HepG2 (cell line): ENCODE data around the gene LRRC32. TPM values are rescaled to one million over a fixed set of nuclear protein-coding genes. Genes with fewer than 3 reads are reported as not detected.

Experiments
- ATAC-seq: fragments of 200-7000 bp; cut with Tn5 transposase; 3 replicates; pipeline ENCODE4 v1.9.1; 2020; ENCODE audit warnings: mild to moderate bottlenecking, moderate library complexity
- BruUV-seq: library from RNA; stranded (reverse); fragments of 400-500 nt; replicated peaks from 2 replicates; lab custom pipeline; 2021; lab: Mats Ljungman, UMichigan
- CTCF ChIA-PET: fragments of 300-600 bp; formaldehyde crosslinking; extraction: SDS; loops from one replicate; lab custom pipeline; 2021; ENCODE audit warnings: low total read pairs, inconsistent platforms, low intra/inter-chr PET ratio; lab: Yijun Ruan, JAX
- POLR2A ChIA-PET: fragments of 350-600 bp; sonication (Branson Sonifier 250); formaldehyde crosslinking; loops from one replicate; lab custom pipeline; 2020; ENCODE audit warnings: antibody characterized with exemption, inconsistent platforms; lab: Yijun Ruan, JAX
- DNase-seq: peaks from one replicate; pipeline ENCODE4 v3.0.0-alpha.2; 2015; ENCODE audit warnings: low spot score
- FAIRE-seq: peaks from 3 replicates; lab custom pipeline; 2011; peaks lifted over from hg19 to GRCh38; lab: Jason Lieb, UNC
- H2AFZ ChIP-seq: one replicate; pipeline ENCODE4 v1.6.1; 2011; ENCODE audit warnings: low read length, inconsistent platforms
- H3K27ac ChIP-seq: fragments of 300-600 bp; 3 replicates; pipeline ENCODE4 v1.8.0; 2011; ENCODE audit warnings: mixed run types, mild to moderate bottlenecking, mixed read lengths, low read length, inconsistent platforms; ENCODE audit not compliant: insufficient read depth; ENCODE audit errors: extremely low read length
- H3K27me3 ChIP-seq, 2 experiments: fragments of 200-600 bp in 1 of 2; 2 replicates in 1 of 2; 3 replicates in 1 of 2; pipeline versions ENCODE4 v1.6.0 to v1.8.0; 2011; ENCODE audit warnings: low read length in 2 of 2, mild to moderate bottlenecking in 2 of 2, moderate library complexity in 2 of 2, inconsistent platforms in 1 of 2; ENCODE audit not compliant: insufficient read depth in 2 of 2, control insufficient read depth in 1 of 2
- H3K36me3 ChIP-seq, 2 experiments: fragments of 200-600 bp in 1 of 2; replicated peaks in 1 of 2; 2 replicates in 1 of 2; 3 replicates in 1 of 2; pipeline versions ENCODE4 v1.5.1 to v1.8.0; 2011; ENCODE audit warnings: low read length in 2 of 2, inconsistent platforms in 1 of 2; ENCODE audit not compliant: insufficient read depth in 2 of 2, control insufficient read depth in 1 of 2
- H3K4me1 ChIP-seq: 2 replicates; pipeline ENCODE4 v1.5.1; 2012; ENCODE audit warnings: low read length, inconsistent platforms; ENCODE audit not compliant: insufficient read depth
- H3K4me2 ChIP-seq: 2 replicates; pipeline ENCODE4 v1.6.0; 2011; ENCODE audit warnings: low read depth, low read length, inconsistent platforms
- H3K4me3 ChIP-seq, 3 experiments: fragments of 200-600 bp in 1 of 3; sonication (generic), shearing (Covaris generic) in 1 of 3; replicated peaks in 1 of 3; 2 replicates each; pipeline ENCODE4 v1.5.1; 2011 to 2016; ENCODE audit warnings: low read length in 3 of 3, inconsistent platforms in 2 of 3, low read depth in 2 of 3, mild to moderate bottlenecking in 2 of 3, control low read depth in 1 of 3, mixed read lengths in 1 of 3; ENCODE audit not compliant: insufficient read depth in 1 of 3
- H3K79me2 ChIP-seq: one replicate; pipeline ENCODE4 v1.6.1; 2011; ENCODE audit warnings: low read length, inconsistent platforms; ENCODE audit not compliant: insufficient read depth
- H3K9ac ChIP-seq: 2 replicates; pipeline ENCODE4 v1.6.0; 2011; ENCODE audit warnings: mild to moderate bottlenecking, low read depth, low read length, inconsistent platforms; ENCODE audit not compliant: insufficient read depth
- H3K9me3 ChIP-seq: 2 replicates; pipeline ENCODE4 v1.5.1; 2012; ENCODE audit warnings: mild to moderate bottlenecking, low read length
- H4K20me1 ChIP-seq: 2 replicates; pipeline ENCODE4 v1.6.0; 2011; ENCODE audit warnings: inconsistent platforms, mild to moderate bottlenecking, low read length, moderate library complexity; ENCODE audit not compliant: insufficient read depth
- ELF4 ChIP-seq: sonication (generic); formaldehyde crosslinking; IDR thresholded peaks from 2 replicates; pipeline ENCODE4 v1.5.0; 2020; ENCODE audit warnings: missing genetic modification reagents, mild to moderate bottlenecking, moderate library complexity, borderline replicate concordance
- MTA1 ChIP-seq: sonication (generic); formaldehyde crosslinking; IDR thresholded peaks from 2 replicates; pipeline ENCODE4 v1.4.0; 2020; ENCODE audit warnings: missing genetic modification reagents, mild to moderate bottlenecking, borderline replicate concordance
- PAF1 ChIP-seq: IDR thresholded peaks from 2 replicates; pipeline ENCODE4 v1.6.1; 2016; ENCODE audit warnings: missing genetic modification reagents, missing compliant biosample characterization
- RNF2 ChIP-seq: fragments of 450-650 bp; conservative IDR thresholded peaks from 2 replicates; pipeline ENCODE4 v1.6.1; 2016; ENCODE audit warnings: low read depth
- ZNF101 ChIP-seq: sonication (generic); formaldehyde crosslinking; IDR thresholded peaks from 2 replicates; pipeline ENCODE4 v1.4.0; 2020; ENCODE audit warnings: mild to moderate bottlenecking, low read depth, missing genetic modification reagents, borderline replicate concordance
- ZNF337 ChIP-seq: sonication (generic); formaldehyde crosslinking; IDR thresholded peaks from 2 replicates; pipeline ENCODE4 v1.5.1; 2020; ENCODE audit warnings: missing genetic modification reagents, low read depth, mild to moderate bottlenecking, borderline replicate concordance
- ZNF501 ChIP-seq: sonication (generic); formaldehyde crosslinking; IDR thresholded peaks from 2 replicates; pipeline ENCODE4 v1.5.1; 2020; ENCODE audit warnings: mild to moderate bottlenecking, moderate library complexity, missing genetic modification reagents
- WGBS: methylation state at CpG from one replicate; pipeline ENCODE4 v1.1.6; 2017; ENCODE audit warnings: low lambda C conversion rate; 5-methylcytosine and 5-hydroxymethylcytosine counted together
- in situ Hi-C: cut with HindIII; loops from 2 replicates; pipeline ENCODE4 v1.10.0; 2017; ENCODE audit warnings: low pct_unique_long_range_greater_than_20kb; ENCODE audit not compliant: extremely low pct_ligation_motif_present
- intact Hi-C: fragments of 100-400 bp; cut with micrococcal nuclease; formaldehyde crosslinking; loops from one replicate; pipeline ENCODE4 v1.10.0; 2022; ENCODE audit not compliant: unreplicated experiment
- polyA plus RNA-seq, 8 experiments: library from polyadenylated mRNA; depleted of rRNA in 3 of 8; stranded (reverse) in 7 of 8; unstranded in 1 of 8; fragments of >200 nt; fragmentation: Illumina TruSeq in 4 of 8; extraction: Trizol in 4 of 8; gene quantifications; 2 replicates each; pipeline versions ENCODE4 v1.2.1 to v1.2.3, GENCODE V29; 2011 to 2016; ENCODE audit warnings: low read depth in 4 of 8, missing spikeins in 1 of 8, mixed read lengths in 1 of 8; ENCODE audit not compliant: insufficient read depth in 1 of 8
- total RNA-seq, 5 experiments: library from RNA; depleted of rRNA; stranded (reverse); fragments of >200 nt; fragmentation: Illumina TruSeq; extraction: Trizol; gene quantifications; 2 replicates each; pipeline ENCODE4 v1.2.3, GENCODE V29; 2016; ENCODE audit warnings: low read depth in 1 of 5
- TF ChIP-seq, protein P1 (sequence below): sonication (generic); formaldehyde crosslinking; IDR thresholded peaks from 2 replicates; pipeline ENCODE4 v1.4.0; 2020; ENCODE audit warnings: missing genetic modification reagents
- TF ChIP-seq, protein P2 (sequence below): IDR thresholded peaks from 2 replicates; pipeline ENCODE4 v1.6.1; 2016; ENCODE audit warnings: missing biosample characterization, missing genetic modification reagents, low read depth

Gene LRRC32
- total and polyA plus RNA-seq, 2 of the 13 experiments (the other 11 are each of a cell fraction or from before 2014, with no cell fraction given): 0.07 TPM; not detected in 1

DNA sequence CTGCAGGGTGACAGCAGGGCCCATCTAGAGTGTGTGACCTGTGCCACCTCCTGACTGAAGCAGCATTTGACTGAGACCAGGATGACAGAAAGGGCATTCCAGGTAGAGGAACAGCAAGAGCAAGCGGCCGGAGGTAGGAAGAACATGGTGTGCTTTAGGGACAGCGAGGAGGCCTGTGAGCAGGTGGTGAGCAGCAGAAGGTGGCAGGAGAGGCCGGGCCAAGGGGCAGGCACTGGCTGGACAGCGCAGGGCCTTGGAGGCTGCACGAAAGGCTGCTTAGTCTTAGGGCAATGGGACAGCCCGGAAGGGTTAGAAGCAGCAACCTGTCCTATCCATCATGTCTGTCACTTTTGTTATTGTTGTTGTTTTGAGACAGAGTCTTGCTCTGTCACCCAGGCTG, 17.6 kb upstream of the LRRC32 start:
- no peaks in the 10 kb centered on the region for H4K20me1 ChIP-seq
- no peak for ATAC-seq
- no TSS peak for BruUV-seq
- POLR2A ChIA-PET: no interaction called here
- no peaks in the 10 kb centered on the region for H3K79me2 ChIP-seq
- no peak overlapping the region for H2AFZ ChIP-seq
- no peak overlapping the region for H3K27ac ChIP-seq
- H3K36me3 ChIP-seq: no peaks in the 10 kb centered on the region
- intact Hi-C loops (no loop called here), in situ Hi-C loops (no loop called here)
- TF ChIP-seq, protein P1, sequence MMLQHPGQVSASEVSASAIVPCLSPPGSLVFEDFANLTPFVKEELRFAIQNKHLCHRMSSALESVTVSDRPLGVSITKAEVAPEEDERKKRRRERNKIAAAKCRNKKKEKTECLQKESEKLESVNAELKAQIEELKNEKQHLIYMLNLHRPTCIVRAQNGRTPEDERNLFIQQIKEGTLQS (CRISPR knock-in tag): no peak
- TF ChIP-seq ZNF337 (CRISPR knock-in tag): no peak
- TF ChIP-seq ZNF501 (CRISPR knock-in tag): no peak
- TF ChIP-seq, protein P2, sequence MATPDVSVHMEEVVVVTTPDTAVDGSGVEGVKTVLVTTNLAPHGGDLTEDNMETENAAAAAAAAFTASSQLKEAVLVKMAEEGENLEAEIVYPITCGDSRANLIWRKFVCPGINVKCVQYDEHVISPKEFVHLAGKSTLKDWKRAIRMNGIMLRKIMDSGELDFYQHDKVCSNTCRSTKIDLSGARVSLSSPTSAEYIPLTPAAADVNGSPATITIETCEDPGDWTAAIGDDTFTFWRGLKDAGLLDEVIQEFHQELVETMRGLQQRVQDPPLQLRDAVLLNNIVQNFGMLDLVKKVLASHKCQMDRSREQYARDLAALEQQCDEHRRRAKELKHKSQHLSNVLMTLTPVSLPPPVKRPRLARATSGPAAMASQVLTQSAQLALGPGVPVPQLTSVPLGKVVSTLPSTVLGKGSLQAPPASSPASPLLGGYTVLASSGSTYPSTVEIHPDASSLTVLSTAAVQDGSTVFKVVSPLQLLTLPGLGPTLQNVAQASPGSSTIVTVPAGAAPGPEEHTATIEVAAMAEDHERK (CRISPR knock-in tag): no peak
- TF ChIP-seq ELF4 (CRISPR knock-in tag): no peak
- no peak for TF ChIP-seq PAF1
- no peak for TF ChIP-seq RNF2
- TF ChIP-seq MTA1 (CRISPR knock-in tag): no peak
- no peak for TF ChIP-seq ZNF101 (CRISPR knock-in tag)
- H3K9ac ChIP-seq: no peak overlapping the region
- DNase-seq: no peak
- no peaks in the 10 kb centered on the region for H3K4me1 ChIP-seq
- no peak overlapping the region for H3K4me2 ChIP-seq
- FAIRE-seq: no peak
- CTCF ChIA-PET: no interaction called here
- no peaks in the 10 kb centered on the region for H3K9me3 ChIP-seq
- peaks cover 8 to 46% of the 10 kb centered on the region in 2 experiments; a peak in 3 of 5 replicates for H3K27me3 ChIP-seq
- WGBS: 47% methylated on average over 6 of the region's 7 CpGs
- H3K4me3 ChIP-seq: no peak overlapping the region
